Vagina (tissue), 2 donors: ENCODE data around the gene C12orf43.

ENCODE experiments used
- POLR2AphosphoS5 ChIP-seq, 2 donors: sonication (generic); formaldehyde crosslinking; IDR thresholded peaks; one replicate each; pipeline ENCODE4 v1.9.0; 2017; ENCODE audit warnings: antibody characterized with exemption in 2 of 2, mild to moderate bottlenecking in 2 of 2, low read depth in 1 of 2; ENCODE audit not compliant: insufficient read depth in 1 of 2
- TF ChIP-seq, protein P1 (sequence below), 3 experiments: fragments of 450-650 bp in 2 of 3; fragments of 200-600 bp in 1 of 3; sonication (generic) in 1 of 3; IDR thresholded peaks; one replicate each; pipeline ENCODE4 v1.5.1; 2017 to 2019; ENCODE audit warnings: antibody characterized with exemption in 3 of 3, mild to moderate bottlenecking in 2 of 3, moderate library complexity in 2 of 3

DNA sequence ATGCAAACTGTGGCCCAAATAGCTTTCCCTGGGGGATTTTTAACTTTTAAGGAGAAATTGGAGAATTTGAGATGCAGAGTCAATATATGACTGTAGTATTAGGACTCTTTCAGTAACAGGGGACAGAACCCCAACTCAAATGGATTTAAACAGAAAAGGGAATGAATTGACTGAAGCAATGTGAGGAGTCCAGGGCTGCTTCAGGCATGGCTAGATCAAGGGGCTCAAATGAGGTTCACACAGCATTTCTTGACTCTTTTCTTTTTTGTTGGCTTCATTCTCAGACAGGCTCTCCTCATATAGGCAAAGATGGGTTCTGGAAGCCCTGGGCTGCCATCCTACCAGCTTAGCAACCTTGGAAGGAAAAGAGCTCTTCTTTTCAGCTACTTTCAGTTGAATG, 24.3 kb downstream of the C12orf43 start:
- no peak for TF ChIP-seq POLR2AphosphoS5 (IDR thresholded peaks at IDR 0.05; ENCODE audit: insufficient read depth in 1 of 2, low read depth in 1 of 2)
- TF ChIP-seq, protein P1, sequence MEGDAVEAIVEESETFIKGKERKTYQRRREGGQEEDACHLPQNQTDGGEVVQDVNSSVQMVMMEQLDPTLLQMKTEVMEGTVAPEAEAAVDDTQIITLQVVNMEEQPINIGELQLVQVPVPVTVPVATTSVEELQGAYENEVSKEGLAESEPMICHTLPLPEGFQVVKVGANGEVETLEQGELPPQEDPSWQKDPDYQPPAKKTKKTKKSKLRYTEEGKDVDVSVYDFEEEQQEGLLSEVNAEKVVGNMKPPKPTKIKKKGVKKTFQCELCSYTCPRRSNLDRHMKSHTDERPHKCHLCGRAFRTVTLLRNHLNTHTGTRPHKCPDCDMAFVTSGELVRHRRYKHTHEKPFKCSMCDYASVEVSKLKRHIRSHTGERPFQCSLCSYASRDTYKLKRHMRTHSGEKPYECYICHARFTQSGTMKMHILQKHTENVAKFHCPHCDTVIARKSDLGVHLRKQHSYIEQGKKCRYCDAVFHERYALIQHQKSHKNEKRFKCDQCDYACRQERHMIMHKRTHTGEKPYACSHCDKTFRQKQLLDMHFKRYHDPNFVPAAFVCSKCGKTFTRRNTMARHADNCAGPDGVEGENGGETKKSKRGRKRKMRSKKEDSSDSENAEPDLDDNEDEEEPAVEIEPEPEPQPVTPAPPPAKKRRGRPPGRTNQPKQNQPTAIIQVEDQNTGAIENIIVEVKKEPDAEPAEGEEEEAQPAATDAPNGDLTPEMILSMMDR (IDR thresholded peaks at IDR 0.05) = no peak
